Tibial nerve (tissue), 4 donors: Measurements from ENCODE around the gene WDFY3. TPM values are rescaled to one million over a fixed set of nuclear protein-coding genes. Genes with fewer than 3 reads are reported as not detected.

ENCODE experiments used
- DNase-seq, 2 donors: peaks; one replicate each; pipeline ENCODE4 v3.0.0-alpha.2; 2019; ENCODE audit warnings: low spot score in 2 of 2
- H3K27ac ChIP-seq, 4 donors: fragments of 200-600 bp; sonication (generic) in 3 of 4; one replicate each; pipeline ENCODE4 v1.5.1; 2017 to 2019; ENCODE audit warnings: mild to moderate bottlenecking in 1 of 4
- H3K27me3 ChIP-seq, 2 donors: fragments of 200-600 bp; sonication (generic) in 1 of 2; one replicate each; pipeline versions ENCODE4 v1.5.1 to v1.6.0; 2017 to 2019
- H3K36me3 ChIP-seq, 3 donors: fragments of 200-600 bp; sonication (generic); one replicate each; pipeline ENCODE4 v1.5.1; 2018 to 2019
- H3K4me1 ChIP-seq, 4 donors: fragments of 200-600 bp; sonication (generic) in 3 of 4; one replicate each; pipeline ENCODE4 v1.5.1; 2017 to 2019
- H3K4me3 ChIP-seq, 4 donors: fragments of 200-600 bp; sonication (generic) in 3 of 4; one replicate each; pipeline ENCODE4 v1.5.1; 2017 to 2019; ENCODE audit warnings: mild to moderate bottlenecking in 1 of 4, moderate library complexity in 1 of 4
- H3K9me3 ChIP-seq, 4 donors: fragments of 200-600 bp; sonication (generic) in 3 of 4; one replicate each; pipeline ENCODE4 v1.5.1; 2017 to 2019
- EP300 ChIP-seq, 2 donors: sonication (generic); formaldehyde crosslinking; IDR thresholded peaks; one replicate each; pipeline ENCODE4 v1.6.1; 2017; ENCODE audit warnings: antibody characterized with exemption in 2 of 2, mild to moderate bottlenecking in 1 of 2
- POLR2A ChIP-seq, 2 donors: fragments of 450-650 bp; IDR thresholded peaks; one replicate each; pipeline ENCODE4 v1.6.1; 2017; ENCODE audit warnings: antibody characterized with exemption in 2 of 2, mild to moderate bottlenecking in 2 of 2, moderate library complexity in 2 of 2
- WGBS, 2 donors: methylation state at CpG; one replicate each; pipeline ENCODE4 v1.1.5; 2018; 5-methylcytosine and 5-hydroxymethylcytosine counted together
- total RNA-seq, 4 donors: library from RNA; depleted of rRNA; stranded (reverse); fragments of >200 nt; gene quantifications; one replicate each; pipeline ENCODE4 v1.1.0, GENCODE V29; 2016
- TF ChIP-seq, protein P1 (sequence below), 5 experiments: fragments of 200-600 bp in 3 of 5; fragments of 450-650 bp in 2 of 5; sonication (generic) in 3 of 5; IDR thresholded peaks; one replicate each; pipeline ENCODE4 v1.5.1; 2016 to 2019; ENCODE audit warnings: antibody characterized with exemption in 5 of 5, mild to moderate bottlenecking in 3 of 5, moderate library complexity in 2 of 5

Gene WDFY3
- total RNA-seq, 4 donors from 2014 or later: 79.4 to 172 (median 116) TPM

DNA sequence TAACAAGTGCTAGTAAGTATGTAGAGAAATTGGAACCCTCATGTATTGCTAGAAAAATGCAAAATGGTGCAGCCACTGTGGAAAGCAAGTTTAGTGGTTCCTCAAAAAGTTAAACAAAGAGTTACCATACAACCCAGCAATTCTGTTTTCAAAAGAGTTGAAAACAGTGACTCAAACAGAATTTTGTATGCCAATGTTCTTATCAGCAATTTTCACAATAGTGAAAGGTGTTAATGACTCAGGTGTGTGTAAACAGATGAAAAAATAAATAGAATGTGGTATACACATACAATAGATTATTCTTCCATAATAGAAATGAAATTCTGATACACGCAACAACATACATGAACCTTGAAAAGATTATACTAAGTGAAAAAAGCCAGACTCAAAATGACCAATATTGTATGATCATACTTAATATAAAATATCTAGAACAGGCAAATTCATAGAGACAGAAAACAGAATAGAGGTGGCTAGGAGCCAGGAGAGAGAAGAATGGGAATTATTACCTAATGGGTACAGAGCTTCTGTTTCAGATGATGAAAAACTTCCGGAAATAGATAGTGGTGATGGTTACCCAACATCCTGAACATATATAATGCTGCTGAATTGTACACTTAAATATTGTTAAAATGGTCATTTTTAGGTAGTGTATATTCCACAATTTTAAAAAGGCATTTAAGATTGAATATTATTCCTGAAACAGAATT lies 51.6 kb downstream of the WDFY3 start:
- Histone ChIP-seq H3K27me3 (no peaks in the 10 kb centered on the region), H3K27ac (peak overlapping the region in 1 of 4 donors; percentile 10), H3K9me3 (no peaks in the 10 kb centered on the region), H3K4me1 (peaks cover 0 to 37% (median 11%) of the 10 kb centered on the region in 4 donors), H3K36me3 (peaks cover 0 to 16% (median 0%) of the 10 kb centered on the region in 3 donors), H3K4me3 (no peak overlapping the region)
- DNase-seq: no peak
- WGBS, 2 donors: 81% methylated on average over 2 of the region's 2 CpGs
- TF ChIP-seq POLR2A (IDR thresholded peaks at IDR 0.05) (no peak), EP300 (IDR thresholded peaks at IDR 0.05) (no peak)
- TF ChIP-seq, protein P1, sequence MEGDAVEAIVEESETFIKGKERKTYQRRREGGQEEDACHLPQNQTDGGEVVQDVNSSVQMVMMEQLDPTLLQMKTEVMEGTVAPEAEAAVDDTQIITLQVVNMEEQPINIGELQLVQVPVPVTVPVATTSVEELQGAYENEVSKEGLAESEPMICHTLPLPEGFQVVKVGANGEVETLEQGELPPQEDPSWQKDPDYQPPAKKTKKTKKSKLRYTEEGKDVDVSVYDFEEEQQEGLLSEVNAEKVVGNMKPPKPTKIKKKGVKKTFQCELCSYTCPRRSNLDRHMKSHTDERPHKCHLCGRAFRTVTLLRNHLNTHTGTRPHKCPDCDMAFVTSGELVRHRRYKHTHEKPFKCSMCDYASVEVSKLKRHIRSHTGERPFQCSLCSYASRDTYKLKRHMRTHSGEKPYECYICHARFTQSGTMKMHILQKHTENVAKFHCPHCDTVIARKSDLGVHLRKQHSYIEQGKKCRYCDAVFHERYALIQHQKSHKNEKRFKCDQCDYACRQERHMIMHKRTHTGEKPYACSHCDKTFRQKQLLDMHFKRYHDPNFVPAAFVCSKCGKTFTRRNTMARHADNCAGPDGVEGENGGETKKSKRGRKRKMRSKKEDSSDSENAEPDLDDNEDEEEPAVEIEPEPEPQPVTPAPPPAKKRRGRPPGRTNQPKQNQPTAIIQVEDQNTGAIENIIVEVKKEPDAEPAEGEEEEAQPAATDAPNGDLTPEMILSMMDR (IDR thresholded peaks at IDR 0.05): no peak

DNA sequence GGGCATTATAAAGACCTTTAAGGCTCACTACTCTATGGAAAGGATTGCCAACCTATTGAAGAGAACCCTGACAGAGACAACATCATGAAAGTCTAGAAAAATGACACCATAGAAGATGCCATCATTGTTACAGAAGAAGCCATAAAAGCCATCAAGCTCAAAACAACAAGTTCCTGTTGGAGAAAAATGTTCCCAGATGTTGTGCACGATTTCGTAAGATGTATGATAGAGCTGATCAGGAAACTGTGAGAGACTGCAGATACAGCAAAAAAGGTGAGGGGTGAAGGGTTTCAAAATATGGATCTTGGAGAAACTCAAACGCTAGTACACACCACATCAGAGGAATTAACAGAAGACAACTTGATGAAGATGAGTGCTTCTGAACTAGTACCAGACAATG lies 53.3 kb downstream of the WDFY3 start:
- 91 to 98% methylated on average over 3 of the region's 3 CpGs for WGBS, 2 donors
- Histone ChIP-seq H3K9me3 (no peaks in the 10 kb centered on the region), H3K27ac (no peak overlapping the region)

DNA sequence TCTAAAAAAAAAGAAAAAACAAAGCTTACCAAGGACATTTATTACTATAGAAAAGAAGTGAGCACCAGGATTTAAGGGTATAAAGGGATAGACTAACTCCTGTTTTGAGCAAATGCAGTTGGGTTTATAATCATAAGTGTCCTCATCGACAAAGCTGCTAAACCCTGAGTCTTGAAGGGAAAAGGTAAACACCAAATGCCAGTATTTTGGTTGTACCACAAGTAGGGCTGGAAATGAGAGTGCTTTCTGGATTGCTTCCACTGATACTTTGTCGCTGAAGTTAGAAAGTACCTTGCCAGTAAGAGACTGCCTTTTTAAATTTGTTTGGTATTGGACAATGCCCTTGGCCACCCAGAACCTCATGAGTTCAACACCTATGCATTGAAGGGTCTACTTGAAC lies 53.7 kb downstream of the WDFY3 start:
- Histone ChIP-seq H3K27ac (no peak overlapping the region), H3K4me3 (no peak overlapping the region), H3K27me3 (no peaks in the 10 kb centered on the region), H3K9me3 (no peaks in the 10 kb centered on the region), H3K36me3 (peaks cover 0 to 16% (median 0%) of the 10 kb centered on the region in 3 donors), H3K4me1 (peaks cover 0 to 37% (median 8%) of the 10 kb centered on the region in 4 donors)
- 91 to 98% methylated on average over 2 of the region's 2 CpGs for WGBS, 2 donors
- DNase-seq: no peak
- TF ChIP-seq, protein P1 (IDR thresholded peaks at IDR 0.05): no peak
- TF ChIP-seq EP300 (IDR thresholded peaks at IDR 0.05): no peak
- no peak for TF ChIP-seq POLR2A (IDR thresholded peaks at IDR 0.05)

More for the DNA sequence above, 53.3 kb downstream of the WDFY3 start:
- Histone ChIP-seq H3K27me3 (no peaks in the 10 kb centered on the region), H3K36me3 (peaks cover 0 to 16% (median 0%) of the 10 kb centered on the region in 3 donors), H3K4me3 (no peak overlapping the region), H3K4me1 (peaks cover 0 to 38% (median 9%) of the 10 kb centered on the region in 4 donors)
- TF ChIP-seq POLR2A (IDR thresholded peaks at IDR 0.05): no peak
- no peak for TF ChIP-seq EP300 (IDR thresholded peaks at IDR 0.05)
- TF ChIP-seq, protein P1 (IDR thresholded peaks at IDR 0.05): no peak
- no peak for DNase-seq

DNA sequence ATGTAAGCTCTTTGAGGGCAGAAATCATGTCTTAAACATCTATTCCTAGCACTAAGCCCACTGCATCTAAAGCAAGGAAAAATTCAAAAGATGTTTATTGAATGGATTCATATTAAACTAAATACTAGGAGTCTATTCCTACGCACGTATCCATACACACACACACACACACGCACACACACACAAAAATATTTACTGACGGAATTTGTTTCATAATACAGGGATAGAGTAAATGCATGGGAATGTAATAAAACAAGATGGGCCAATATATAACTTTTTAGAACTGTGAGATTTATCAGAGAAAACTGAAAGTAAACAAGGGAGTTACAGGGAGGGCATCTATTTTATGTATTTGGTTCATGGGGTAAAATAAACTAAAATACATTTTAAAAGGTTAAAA lies 57.6 kb downstream of the WDFY3 start:
- WGBS, 2 donors: 85 to 88% methylated on average over 4 of the region's 4 CpGs
- no peak for DNase-seq
- Histone ChIP-seq H3K9me3 (no peaks in the 10 kb centered on the region), H3K36me3 (peaks cover 0 to 13% (median 0%) of the 10 kb centered on the region in 3 donors), H3K27me3 (no peaks in the 10 kb centered on the region), H3K4me3 (no peak overlapping the region), H3K4me1 (peaks cover 0 to 5% (median 2%) of the 10 kb centered on the region in 4 donors), H3K27ac (no peak overlapping the region)
- TF ChIP-seq POLR2A (IDR thresholded peaks at IDR 0.05): no peak
- TF ChIP-seq, protein P1 (IDR thresholded peaks at IDR 0.05): no peak
- no peak for TF ChIP-seq EP300 (IDR thresholded peaks at IDR 0.05)

DNA sequence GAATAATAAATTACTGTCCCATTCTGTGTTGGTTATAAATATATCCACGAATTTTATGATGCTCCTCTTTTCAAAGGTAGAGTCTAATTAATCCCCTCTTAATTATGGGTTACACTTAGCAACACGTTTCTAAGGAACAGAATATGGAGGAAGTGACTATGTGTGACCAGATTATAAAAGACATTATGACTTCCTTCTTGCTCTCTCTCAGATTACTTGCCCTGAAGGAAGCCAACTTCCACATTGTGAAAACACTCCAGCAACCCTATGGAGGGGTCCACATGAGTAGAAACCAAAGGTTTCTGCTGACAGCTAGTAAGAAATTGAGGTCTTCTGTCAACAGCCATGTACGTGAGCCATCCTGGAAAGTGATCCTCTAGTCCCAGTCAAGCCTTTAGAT lies 59.3 kb downstream of the WDFY3 start:
- TF ChIP-seq POLR2A (IDR thresholded peaks at IDR 0.05) (no peak), EP300 (IDR thresholded peaks at IDR 0.05) (no peak)
- TF ChIP-seq, protein P1 (IDR thresholded peaks at IDR 0.05): no peak
- 87 to 90% methylated on average over 3 of the region's 3 CpGs for WGBS, 2 donors
- Histone ChIP-seq H3K36me3 (peaks cover 0 to 6% (median 0%) of the 10 kb centered on the region in 3 donors), H3K4me3 (no peak overlapping the region), H3K27ac (no peak overlapping the region), H3K4me1 (peaks cover 0 to 5% (median 2%) of the 10 kb centered on the region in 4 donors), H3K9me3 (no peaks in the 10 kb centered on the region), H3K27me3 (no peaks in the 10 kb centered on the region)
- DNase-seq: no peak
